CD4-positive, alpha-beta T cell (primary cell): ENCODE measurements around the gene TANC2. TPM values are rescaled to one million over a fixed set of nuclear protein-coding genes. Genes with fewer than 3 reads are reported as not detected.
"Not testable (repeated sequence)": the region's sequence is repeated elsewhere in the genome, so short reads cannot be mapped to it uniquely, and the experiment has no call there.

ENCODE experiments used
- ATAC-seq: fragments of 200-7000 bp; cut with Tn5 transposase; one replicate; pipeline ENCODE4 v1.10.0; 2022; ENCODE audit warnings: mild to moderate bottlenecking; ENCODE audit not compliant: poor library complexity
- CTCF ChIA-PET: fragments of 350-600 bp; sonication (Branson Sonifier 250); formaldehyde crosslinking; loops from one replicate; lab custom pipeline; 2021; ENCODE audit warnings: antibody characterized with exemption, inconsistent platforms; lab: Charles Lee
- POLR2A ChIA-PET: fragments of 350-600 bp; sonication (Branson Sonifier 250); formaldehyde crosslinking; loops from one replicate; lab custom pipeline; 2021; ENCODE audit warnings: antibody characterized with exemption, inconsistent platforms; lab: Charles Lee
- DNase-seq, 14 experiments: peaks; one replicate each; pipeline ENCODE4 v3.0.0-alpha.2; 2013 to 2020; ENCODE audit warnings: mixed read lengths in 2 of 14
- H3K27ac ChIP-seq, 2 donors: one replicate each; pipeline versions ENCODE4 v1.5.1 to v1.7.0; 2013; ENCODE audit warnings: low read length in 2 of 2, low read depth in 1 of 2, mild to moderate bottlenecking in 1 of 2
- H3K27me3 ChIP-seq, 2 experiments: 1 replicate in 1 of 2; 2 replicates in 1 of 2; pipeline versions ENCODE4 v1.6.1 to v1.7.0; 2013; ENCODE audit warnings: low read length in 2 of 2, control low read depth in 1 of 2, mild to moderate bottlenecking in 1 of 2, moderate library complexity in 1 of 2; ENCODE audit not compliant: insufficient read depth in 2 of 2, control insufficient read depth in 1 of 2
- H3K36me3 ChIP-seq: one replicate; pipeline ENCODE4 v1.6.1; 2013; ENCODE audit warnings: low read length, control low read depth; ENCODE audit not compliant: insufficient read depth
- H3K4me1 ChIP-seq: one replicate; pipeline ENCODE4 v1.6.1; 2013; ENCODE audit warnings: low read length, control low read depth; ENCODE audit not compliant: insufficient read depth
- H3K4me3 ChIP-seq: one replicate; pipeline ENCODE4 v1.5.1; 2013; ENCODE audit warnings: mild to moderate bottlenecking, low read length, moderate library complexity
- H3K9me3 ChIP-seq, 2 experiments: 1 replicate in 1 of 2; 2 replicates in 1 of 2; pipeline versions ENCODE4 v1.6.1 to v1.7.0; 2013; ENCODE audit warnings: low read length in 2 of 2, mild to moderate bottlenecking in 2 of 2, control low read depth in 1 of 2, moderate library complexity in 1 of 2; ENCODE audit not compliant: control insufficient read depth in 1 of 2, insufficient read depth in 1 of 2
- H3K27ac Mint-ChIP-seq: one replicate; pipeline ENCODE4 v1.8.0; 2020; ENCODE audit warnings: mixed read lengths
- H3K27me3 Mint-ChIP-seq: one replicate; pipeline ENCODE4 v1.8.0; 2021; ENCODE audit warnings: mixed read lengths
- H3K36me3 Mint-ChIP-seq: one replicate; pipeline ENCODE4 v1.8.0; 2021; ENCODE audit warnings: low read depth, mixed read lengths
- H3K4me1 Mint-ChIP-seq: one replicate; pipeline ENCODE4 v1.8.0; 2021; ENCODE audit warnings: low read depth, mixed read lengths
- H3K4me3 Mint-ChIP-seq: one replicate; pipeline ENCODE4 v1.8.0; 2020; ENCODE audit warnings: mild to moderate bottlenecking, mixed read lengths
- H3K9me3 Mint-ChIP-seq: one replicate; pipeline ENCODE4 v1.8.0; 2020; ENCODE audit warnings: mixed read lengths
- intact Hi-C, 2 experiments: fragments of 100-400 bp; cut with DNase I in 1 of 2; cut with micrococcal nuclease in 1 of 2; formaldehyde crosslinking; loops; one replicate each; pipeline versions ENCODE4 v1.15.1 to v1.9.0; 2023 to 2025; cut with DNase I, micrococcal nuclease
- total RNA-seq, 174 experiments: library from RNA in 2 of 174; stranded (reverse) in 2 of 174; gene quantifications; one replicate each; pipeline ENCODE4 v1.2.3 and lab custom pipeline; 2021 to 2026
- TF ChIP-seq, protein P1 (sequence below): fragments of 200-600 bp; IDR thresholded peaks from one replicate; pipeline ENCODE4 v1.8.0; 2022; ENCODE audit warnings: antibody characterized with exemption, mild to moderate bottlenecking

Gene TANC2
- total RNA-seq, 2 experiments from 2014 or later, result 29.1 to 33.7 TPM

DNA sequence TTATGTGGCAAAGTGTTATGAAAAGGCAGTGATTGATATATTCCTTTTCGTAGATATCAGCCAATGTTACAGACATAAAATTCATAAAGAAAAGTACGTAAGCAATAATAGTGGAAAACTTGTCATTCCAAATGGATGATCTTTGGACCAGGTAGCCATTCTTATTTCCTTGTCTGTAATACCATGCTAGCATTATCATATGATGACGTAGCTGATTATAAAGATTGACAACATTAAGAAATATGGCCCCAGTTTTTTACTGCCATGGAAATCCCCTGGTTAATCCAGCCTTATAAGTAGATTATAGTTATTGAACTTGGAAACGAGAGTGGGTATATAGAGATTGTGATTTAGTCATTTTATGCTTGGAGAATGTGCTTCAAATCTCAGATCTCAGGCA, 8.8 kb downstream of the TANC2 start:
- no peaks in the 10 kb centered on the region for H3K9me3 Mint-ChIP-seq
- Histone ChIP-seq H3K27me3 (no peaks in the 10 kb centered on the region), H3K36me3 (no peaks in the 10 kb centered on the region), H3K4me3 (no peak overlapping the region), H3K9me3 (peaks cover 0 to 7% of the 10 kb centered on the region in 2 experiments), H3K4me1 (no peaks in the 10 kb centered on the region), H3K27ac (no peak overlapping the region)
- DNase-seq (no peak), ATAC-seq (no peak)
- ChIA-PET CTCF (no interaction called here), POLR2A (interaction anchor here (0.6 kb wide), 1 partner anchor 189 kb away, joined by 5 read pairs; no protein-coding TSS in a partner anchor)
- no peak overlapping the region for H3K4me3 Mint-ChIP-seq
- H3K27ac Mint-ChIP-seq, result no peak overlapping the region
- H3K27me3 Mint-ChIP-seq, result no peaks in the 10 kb centered on the region
- peaks cover 3% of the 10 kb centered on the region for H3K4me1 Mint-ChIP-seq
- H3K36me3 Mint-ChIP-seq, result no peaks in the 10 kb centered on the region
- TF ChIP-seq, protein P1, sequence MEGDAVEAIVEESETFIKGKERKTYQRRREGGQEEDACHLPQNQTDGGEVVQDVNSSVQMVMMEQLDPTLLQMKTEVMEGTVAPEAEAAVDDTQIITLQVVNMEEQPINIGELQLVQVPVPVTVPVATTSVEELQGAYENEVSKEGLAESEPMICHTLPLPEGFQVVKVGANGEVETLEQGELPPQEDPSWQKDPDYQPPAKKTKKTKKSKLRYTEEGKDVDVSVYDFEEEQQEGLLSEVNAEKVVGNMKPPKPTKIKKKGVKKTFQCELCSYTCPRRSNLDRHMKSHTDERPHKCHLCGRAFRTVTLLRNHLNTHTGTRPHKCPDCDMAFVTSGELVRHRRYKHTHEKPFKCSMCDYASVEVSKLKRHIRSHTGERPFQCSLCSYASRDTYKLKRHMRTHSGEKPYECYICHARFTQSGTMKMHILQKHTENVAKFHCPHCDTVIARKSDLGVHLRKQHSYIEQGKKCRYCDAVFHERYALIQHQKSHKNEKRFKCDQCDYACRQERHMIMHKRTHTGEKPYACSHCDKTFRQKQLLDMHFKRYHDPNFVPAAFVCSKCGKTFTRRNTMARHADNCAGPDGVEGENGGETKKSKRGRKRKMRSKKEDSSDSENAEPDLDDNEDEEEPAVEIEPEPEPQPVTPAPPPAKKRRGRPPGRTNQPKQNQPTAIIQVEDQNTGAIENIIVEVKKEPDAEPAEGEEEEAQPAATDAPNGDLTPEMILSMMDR, result no peak
- intact Hi-C loops, result no loop called here

DNA sequence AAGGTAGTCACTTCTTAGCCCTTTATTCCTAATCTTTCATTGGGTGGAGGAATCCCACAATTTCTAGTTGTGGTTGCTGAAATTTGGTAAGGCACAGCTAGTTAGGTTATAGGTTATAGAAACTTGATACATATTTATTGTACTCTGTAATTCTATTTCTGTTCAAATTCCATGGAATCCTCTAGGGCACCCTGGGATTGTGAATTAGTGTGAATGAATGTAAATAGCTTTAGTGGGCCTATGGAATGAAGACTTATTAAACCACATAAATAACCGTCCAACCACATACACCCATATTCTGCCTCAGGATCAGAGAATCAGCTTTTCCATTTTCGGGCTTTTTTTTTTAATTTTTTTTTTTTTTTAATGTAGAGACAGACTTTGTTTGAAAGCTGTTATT, 9.2 kb downstream of the TANC2 start:
- Mint-ChIP-seq H3K4me1 (peaks cover 3% of the 10 kb centered on the region), H3K9me3 (no peaks in the 10 kb centered on the region), H3K27ac (no peak overlapping the region), H3K27me3 (no peaks in the 10 kb centered on the region), H3K36me3 (no peaks in the 10 kb centered on the region), H3K4me3 (no peak overlapping the region)
- Histone ChIP-seq H3K36me3 (no peaks in the 10 kb centered on the region), H3K27me3 (no peaks in the 10 kb centered on the region), H3K4me3 (no peak overlapping the region), H3K9me3 (peaks cover 0 to 7% of the 10 kb centered on the region in 2 experiments), H3K27ac (no peak overlapping the region), H3K4me1 (no peaks in the 10 kb centered on the region)
- ChIA-PET POLR2A (interaction anchor here (0.6 kb wide), 1 partner anchor 189 kb away, joined by 5 read pairs; no protein-coding TSS in a partner anchor), CTCF (no interaction called here)
- intact Hi-C loops, result no loop called here
- TF ChIP-seq, protein P1, result no peak
- DNase-seq (no peak), ATAC-seq (no peak)

DNA sequence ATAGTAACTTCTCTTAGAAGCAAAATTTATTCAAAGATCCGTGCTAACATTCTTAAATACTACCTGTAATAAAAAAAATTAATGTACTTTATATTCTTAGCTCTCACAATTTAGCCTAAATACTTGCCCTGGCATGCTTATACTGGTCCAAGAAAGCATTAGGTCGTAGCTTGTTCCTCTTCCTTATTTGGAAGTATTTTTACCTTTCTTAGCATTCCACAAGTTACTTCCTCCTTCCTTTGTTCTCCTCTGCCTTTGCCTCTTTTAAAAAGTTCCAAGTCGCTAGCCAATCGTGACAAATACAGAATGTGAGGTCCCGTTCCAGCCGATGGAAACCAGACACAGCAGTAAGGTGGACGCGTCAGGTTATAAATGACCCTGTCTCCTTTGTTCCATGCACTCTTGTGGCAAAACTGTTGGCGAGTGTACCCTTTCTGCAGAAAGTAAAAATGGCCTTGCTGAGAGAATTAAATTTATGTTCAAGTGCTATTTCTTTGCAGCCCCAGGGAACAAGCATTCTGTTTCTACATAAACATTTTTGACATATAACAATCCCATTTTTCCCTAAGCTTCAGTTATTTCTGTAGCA, 10.7 kb downstream of the TANC2 start:
- not testable (repeated sequence) for H3K27ac ChIP-seq, H3K27me3 Mint-ChIP-seq

DNA sequence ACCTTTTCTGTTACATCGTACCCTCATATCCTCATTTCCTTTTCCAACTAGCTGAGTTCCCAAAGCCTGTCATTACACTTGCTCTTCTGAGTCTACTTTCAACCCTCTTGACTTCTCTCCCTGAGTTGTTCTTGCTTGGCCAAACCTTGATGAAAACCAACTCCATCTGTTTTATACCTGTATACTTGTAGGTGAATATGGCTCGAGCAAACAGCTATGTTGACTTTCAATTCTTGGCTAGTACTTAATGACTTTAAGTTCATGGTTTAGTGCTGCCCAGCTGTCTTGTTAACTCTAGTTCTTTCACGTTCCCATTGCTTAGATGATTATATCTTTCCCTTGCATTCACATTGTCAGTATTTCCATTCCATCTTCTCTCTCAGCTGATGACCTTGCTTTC, 14.8 kb downstream of the TANC2 start:
- no peak overlapping the region for H3K27ac ChIP-seq
- TF ChIP-seq, protein P1, result no peak
- Mint-ChIP-seq H3K36me3 (peaks cover 22% of the 10 kb centered on the region), H3K4me3 (no peak overlapping the region), H3K27ac (no peak overlapping the region), H3K27me3 (no peaks in the 10 kb centered on the region), H3K4me1 (no peaks in the 10 kb centered on the region), H3K9me3 (peaks cover 12% of the 10 kb centered on the region)
- no peak for ATAC-seq
- intact Hi-C loops, result loop anchor here in 1 of 2 experiments (10.0 kb wide), 1 partner anchor 414 kb away; no protein-coding TSS in a partner anchor
- H3K36me3 ChIP-seq, result no peaks in the 10 kb centered on the region
- no peaks in the 10 kb centered on the region for H3K4me1 ChIP-seq
- no peaks in the 10 kb centered on the region for H3K27me3 ChIP-seq
- CTCF ChIA-PET, result no interaction called here
- no peak for DNase-seq
- no peak overlapping the region for H3K4me3 ChIP-seq
- POLR2A ChIA-PET, result interaction anchor here (0.6 kb wide), 1 partner anchor 16 kb away, joined by 3 read pairs; no protein-coding TSS in a partner anchor
- H3K9me3 ChIP-seq, result peaks cover 0 to 33% of the 10 kb centered on the region in 2 experiments

More for the DNA sequence above, 10.7 kb downstream of the TANC2 start:
- H3K36me3 Mint-ChIP-seq, H3K27ac Mint-ChIP-seq, H3K4me3 Mint-ChIP-seq, H3K9me3 ChIP-seq, H3K4me3 ChIP-seq, intact Hi-C loops, POLR2A ChIA-PET, DNase-seq, CTCF ChIA-PET, H3K4me1 ChIP-seq, H3K27me3 ChIP-seq, H3K36me3 ChIP-seq, ATAC-seq, H3K9me3 Mint-ChIP-seq, H3K4me1 Mint-ChIP-seq: not testable (repeated sequence)
